Parathyroid adenoma (tissue), 2 donors: Measurements from ENCODE around the gene BGLAP.

Experiments used
- H2AFZ ChIP-seq: fragments of 300-600 bp; sonication (generic); one replicate; pipeline ENCODE4 v1.7.0; 2017; ENCODE audit warnings: antibody characterized with exemption, mild to moderate bottlenecking
- H3K27ac ChIP-seq: fragments of 300-600 bp; sonication (generic); one replicate; pipeline ENCODE4 v1.7.0; 2017
- H3K27me3 ChIP-seq: fragments of 300-600 bp; sonication (generic); one replicate; pipeline ENCODE4 v1.7.0; 2017; ENCODE audit warnings: low read length; ENCODE audit not compliant: control insufficient read depth, insufficient read depth
- H3K36me3 ChIP-seq: fragments of 300-600 bp; sonication (generic); one replicate; pipeline ENCODE4 v1.7.0; 2017; ENCODE audit warnings: low read length; ENCODE audit not compliant: control insufficient read depth, insufficient read depth
- H3K4me1 ChIP-seq: fragments of 300-600 bp; sonication (generic); one replicate; pipeline ENCODE4 v1.7.0; 2017; ENCODE audit warnings: control low read depth
- H3K4me2 ChIP-seq: fragments of 300-600 bp; sonication (generic); one replicate; pipeline ENCODE4 v1.7.0; 2017; ENCODE audit warnings: low read length
- H3K4me3 ChIP-seq: fragments of 300-600 bp; sonication (generic); one replicate; pipeline ENCODE4 v1.7.0; 2017; ENCODE audit warnings: low read depth, low read length
- H3K79me2 ChIP-seq: fragments of 300-600 bp; sonication (generic); one replicate; pipeline ENCODE4 v1.7.0; 2017; ENCODE audit warnings: control low read depth
- H3K9ac ChIP-seq: fragments of 300-600 bp; sonication (generic); one replicate; pipeline ENCODE4 v1.7.0; 2017; ENCODE audit warnings: mild to moderate bottlenecking
- H3K9me3 ChIP-seq: fragments of 300-600 bp; sonication (generic); one replicate; pipeline ENCODE4 v1.7.0; 2017; ENCODE audit warnings: low read length; ENCODE audit not compliant: control insufficient read depth
- TF ChIP-seq, protein P1 (sequence below): fragments of 300-600 bp; sonication (generic); IDR thresholded peaks from one replicate; pipeline ENCODE4 v1.7.0; 2017; ENCODE audit warnings: antibody characterized with exemption, mild to moderate bottlenecking
- donor health status: primary hyperparathyroidism.

Gene BGLAP

DNA sequence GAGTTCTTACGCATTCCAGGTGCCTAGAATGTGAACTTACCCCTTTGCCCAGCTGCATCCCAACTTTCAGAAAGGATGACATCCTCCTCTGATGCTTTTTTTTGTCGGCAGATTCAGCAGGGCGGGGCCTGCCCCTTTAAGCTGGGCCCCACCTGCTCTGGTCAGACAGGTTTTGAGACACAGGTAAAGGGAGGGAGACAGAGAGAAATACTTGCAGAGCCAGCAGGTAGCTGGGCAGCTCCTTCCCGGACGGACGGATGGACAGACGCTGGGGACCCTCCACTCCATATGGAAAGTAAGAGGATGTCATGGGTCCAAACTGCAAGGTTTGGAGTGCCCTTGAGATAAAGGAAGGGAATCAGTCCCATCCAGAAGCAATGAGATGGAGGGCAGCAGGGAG is 42.1 kb downstream of the BGLAP start, which contains the start of gene TMEM79:
TMEM79 (plus strand) TSS at position 214 of the 400 bp plus-strand sequence. CDS start 902 bp downstream, outside the sequence.
- peak within 1 kb of the TSS; percentile 77 for H2AFZ ChIP-seq
- peak within 1 kb of the TSS; percentile 92 for H3K4me3 ChIP-seq
- TF ChIP-seq, protein P1, sequence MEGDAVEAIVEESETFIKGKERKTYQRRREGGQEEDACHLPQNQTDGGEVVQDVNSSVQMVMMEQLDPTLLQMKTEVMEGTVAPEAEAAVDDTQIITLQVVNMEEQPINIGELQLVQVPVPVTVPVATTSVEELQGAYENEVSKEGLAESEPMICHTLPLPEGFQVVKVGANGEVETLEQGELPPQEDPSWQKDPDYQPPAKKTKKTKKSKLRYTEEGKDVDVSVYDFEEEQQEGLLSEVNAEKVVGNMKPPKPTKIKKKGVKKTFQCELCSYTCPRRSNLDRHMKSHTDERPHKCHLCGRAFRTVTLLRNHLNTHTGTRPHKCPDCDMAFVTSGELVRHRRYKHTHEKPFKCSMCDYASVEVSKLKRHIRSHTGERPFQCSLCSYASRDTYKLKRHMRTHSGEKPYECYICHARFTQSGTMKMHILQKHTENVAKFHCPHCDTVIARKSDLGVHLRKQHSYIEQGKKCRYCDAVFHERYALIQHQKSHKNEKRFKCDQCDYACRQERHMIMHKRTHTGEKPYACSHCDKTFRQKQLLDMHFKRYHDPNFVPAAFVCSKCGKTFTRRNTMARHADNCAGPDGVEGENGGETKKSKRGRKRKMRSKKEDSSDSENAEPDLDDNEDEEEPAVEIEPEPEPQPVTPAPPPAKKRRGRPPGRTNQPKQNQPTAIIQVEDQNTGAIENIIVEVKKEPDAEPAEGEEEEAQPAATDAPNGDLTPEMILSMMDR = no peak
- no peaks in the 10 kb centered on the region for H3K79me2 ChIP-seq
- H3K27me3 ChIP-seq = no peaks in the 10 kb centered on the region
- no peaks in the 10 kb centered on the region for H3K36me3 ChIP-seq
- H3K4me1 ChIP-seq = peaks cover 9% of the 10 kb centered on the region
- H3K9ac ChIP-seq = peak within 1 kb of the TSS; percentile 6
- peak within 1 kb of the TSS; percentile 78 for H3K27ac ChIP-seq
- no peaks in the 10 kb centered on the region for H3K9me3 ChIP-seq
- peak within 1 kb of the TSS; percentile 94 for H3K4me2 ChIP-seq

DNA sequence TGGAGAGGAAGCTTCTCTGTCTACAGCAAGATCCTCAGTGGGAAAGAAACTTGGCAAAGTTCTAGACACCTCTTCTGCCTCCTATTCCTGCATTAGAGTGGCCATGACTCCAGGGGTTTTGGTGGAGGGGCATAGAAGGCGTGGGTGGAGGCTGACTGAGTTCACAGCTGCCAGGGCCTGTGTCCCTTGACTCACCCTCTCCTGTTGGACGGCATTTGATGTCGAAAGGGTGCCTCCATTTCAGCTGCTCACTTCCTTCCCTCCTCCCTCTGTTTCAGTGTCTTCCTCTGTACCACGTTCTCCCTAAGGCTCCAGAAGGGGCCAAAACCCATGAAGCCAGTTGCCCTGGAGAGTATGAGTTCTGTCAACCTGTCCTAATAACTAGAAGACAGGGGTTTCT is 42.8 kb downstream of the BGLAP start:
- TF ChIP-seq, protein P1 = no peak
- Histone ChIP-seq H3K4me1 (peaks cover 9% of the 10 kb centered on the region), H3K9ac (no peak overlapping the region)

DNA sequence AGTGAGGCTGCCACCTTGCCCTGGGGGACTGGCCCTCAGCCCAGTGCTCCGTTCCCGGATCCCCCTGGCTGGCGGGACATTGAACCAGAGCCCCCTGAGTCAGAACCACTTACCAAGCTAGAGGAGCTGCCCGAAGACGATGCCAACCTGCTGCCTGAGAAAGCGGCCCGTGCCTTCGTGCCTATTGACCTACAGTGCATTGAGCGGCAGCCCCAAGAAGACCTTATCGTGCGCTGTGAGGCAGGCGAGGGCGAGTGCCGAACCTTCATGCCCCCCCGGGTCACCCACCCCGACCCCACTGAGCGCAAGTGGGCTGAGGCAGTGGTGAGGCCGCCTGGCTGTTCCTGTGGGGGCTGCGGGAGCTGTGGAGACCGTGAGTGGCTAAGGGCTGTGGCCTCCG is 43.5 kb downstream of the BGLAP start:
- H3K9me3 ChIP-seq = no peaks in the 10 kb centered on the region
- TF ChIP-seq, protein P1 = no peak
- no peak overlapping the region for H2AFZ ChIP-seq
- no peaks in the 10 kb centered on the region for H3K79me2 ChIP-seq
- H3K4me1 ChIP-seq = peaks cover 9% of the 10 kb centered on the region
- no peak overlapping the region for H3K9ac ChIP-seq
- no peak overlapping the region for H3K4me3 ChIP-seq
- H3K27ac ChIP-seq = no peak overlapping the region
- H3K4me2 ChIP-seq = no peak overlapping the region
- no peaks in the 10 kb centered on the region for H3K36me3 ChIP-seq
- H3K27me3 ChIP-seq = no peaks in the 10 kb centered on the region

More for the DNA sequence above, 42.8 kb downstream of the BGLAP start:
- Histone ChIP-seq H2AFZ (no peak overlapping the region), H3K4me3 (peak overlapping the region; percentile 72), H3K9me3 (no peaks in the 10 kb centered on the region), H3K27ac (no peak overlapping the region), H3K79me2 (no peaks in the 10 kb centered on the region), H3K36me3 (no peaks in the 10 kb centered on the region), H3K27me3 (no peaks in the 10 kb centered on the region), H3K4me2 (peak overlapping the region; percentile 94)

DNA sequence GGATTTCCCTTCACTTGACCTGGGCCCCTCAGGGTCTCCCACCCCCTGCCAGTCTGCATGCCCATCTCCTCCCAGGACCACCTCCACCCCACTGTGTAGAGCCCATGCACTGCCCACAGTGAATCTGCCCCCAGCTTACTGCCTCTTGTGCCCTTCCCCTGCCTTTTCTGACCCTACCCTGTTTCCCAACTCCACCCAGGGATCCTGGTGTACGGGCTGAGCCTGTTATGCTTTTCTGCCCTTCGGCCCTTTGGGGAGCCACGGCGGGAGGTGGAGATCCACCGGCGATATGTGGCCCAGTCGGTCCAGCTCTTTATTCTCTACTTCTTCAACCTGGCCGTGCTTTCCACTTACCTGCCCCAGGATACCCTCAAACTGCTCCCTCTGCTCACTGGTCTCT is 44.1 kb downstream of the BGLAP start:
- H3K27me3 ChIP-seq = no peaks in the 10 kb centered on the region
- H3K9me3 ChIP-seq = no peaks in the 10 kb centered on the region
- no peak overlapping the region for H3K4me2 ChIP-seq
- no peaks in the 10 kb centered on the region for H3K79me2 ChIP-seq
- no peak overlapping the region for H3K4me3 ChIP-seq
- TF ChIP-seq, protein P1 = no peak
- no peak overlapping the region for H2AFZ ChIP-seq
- H3K9ac ChIP-seq = no peak overlapping the region
- H3K27ac ChIP-seq = no peak overlapping the region
- no peaks in the 10 kb centered on the region for H3K36me3 ChIP-seq
- peaks cover 10% of the 10 kb centered on the region for H3K4me1 ChIP-seq

DNA sequence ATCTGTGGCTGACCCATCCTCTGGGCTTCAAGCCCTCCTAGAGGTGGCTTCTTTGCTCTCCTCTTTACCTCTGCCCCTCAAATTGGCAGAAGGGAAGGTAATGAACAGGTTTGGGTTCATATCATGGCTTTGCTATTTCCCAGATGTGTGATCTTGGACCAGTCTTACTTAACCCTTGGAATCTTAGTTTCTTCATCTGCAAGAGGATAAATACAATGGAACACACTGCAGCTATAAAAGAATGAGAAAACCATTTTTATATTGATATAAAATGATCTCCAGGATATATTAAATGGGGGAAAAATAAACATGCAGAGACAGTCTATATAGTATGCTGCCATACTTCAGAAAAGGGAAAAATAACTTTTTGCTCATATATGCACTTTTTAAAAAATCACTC is 47.9 kb downstream of the BGLAP start:
- H3K4me2 ChIP-seq = no peak overlapping the region
- no peaks in the 10 kb centered on the region for H3K79me2 ChIP-seq
- peaks cover 3% of the 10 kb centered on the region for H3K4me1 ChIP-seq
- H3K27ac ChIP-seq = no peak overlapping the region
- no peak overlapping the region for H3K9ac ChIP-seq
- H3K9me3 ChIP-seq = no peaks in the 10 kb centered on the region
- H3K36me3 ChIP-seq = no peaks in the 10 kb centered on the region
- TF ChIP-seq, protein P1 = no peak
- no peak overlapping the region for H3K4me3 ChIP-seq
- no peak overlapping the region for H2AFZ ChIP-seq
- H3K27me3 ChIP-seq = no peaks in the 10 kb centered on the region
